Stimulated activated CD8-positive, alpha-beta memory T cell treated with anti-CD3 and anti-CD28 coated beads, Interleukin-12 subunit alpha, Interleukin-12 subunit beta, amount 100 ng/mL, for 1 hour (primary cell): ENCODE measurements around the gene B4GALT1.
"Not testable (repeated sequence)": the region's sequence is repeated elsewhere in the genome, so short reads cannot be mapped to it uniquely, and the experiment has no call there.

Experiments used
- DNase-seq: peaks from one replicate; pipeline ENCODE4 v3.0.0-alpha.2; 2020; ENCODE audit warnings: low read depth

B4GALT1 gene

GRCh38 chr9:33184963-33185362 is 17.8 kb upstream of the B4GALT1 start:
- no peak for DNase-seq

- DNase-seq = no peak
Measured at GRCh38 chr9:33182519-33182918, 15.4 kb upstream of the B4GALT1 start.

- no peak for DNase-seq
Measured at GRCh38 chr9:33180526-33181184, 13.5 kb upstream of the B4GALT1 start.

- DNase-seq = no peak
Measured at GRCh38 chr9:33178972-33179697, 12.0 kb upstream of the B4GALT1 start.

- DNase-seq = no peak
Measured at GRCh38 chr9:33177639-33178038, 10.5 kb upstream of the B4GALT1 start.

- DNase-seq = no peak
Measured at GRCh38 chr9:33177086-33177485, 9.9 kb upstream of the B4GALT1 start.

GRCh38 chr9:33175649-33176325 is 8.7 kb upstream of the B4GALT1 start:
- no peak for DNase-seq

- DNase-seq = no peak
Measured at GRCh38 chr9:33172256-33173238, 5.4 kb upstream of the B4GALT1 start.

GRCh38 chr9:33170464-33171415 is 3.6 kb upstream of the B4GALT1 start:
- DNase-seq = no peak

- DNase-seq = no peak
Measured at GRCh38 chr9:33168941-33169544, 1.9 kb upstream of the B4GALT1 start.

- DNase-seq = no peak
Measured at GRCh38 chr9:33167972-33168461, 881 bp upstream of the B4GALT1 start.

GRCh38 chr9:33166231-33167083 is 679 bp downstream of the B4GALT1 start:
- no peak for DNase-seq

GRCh38 chr9:33165263-33166151 is 1.6 kb downstream of the B4GALT1 start:
- DNase-seq = no peak

GRCh38 chr9:33164921-33165262 is 2.2 kb downstream of the B4GALT1 start:
- DNase-seq = not testable (repeated sequence)

- no peak for DNase-seq
Measured at GRCh38 chr9:33164138-33164809, 2.9 kb downstream of the B4GALT1 start.

GRCh38 chr9:33163433-33164137 is 3.6 kb downstream of the B4GALT1 start:
- no peak for DNase-seq

- no peak for DNase-seq
Measured at GRCh38 chr9:33162721-33163311, 4.3 kb downstream of the B4GALT1 start.
